ENCODE measurements around the gene PLSCR1.

The PLSCR1 gene, protein sequence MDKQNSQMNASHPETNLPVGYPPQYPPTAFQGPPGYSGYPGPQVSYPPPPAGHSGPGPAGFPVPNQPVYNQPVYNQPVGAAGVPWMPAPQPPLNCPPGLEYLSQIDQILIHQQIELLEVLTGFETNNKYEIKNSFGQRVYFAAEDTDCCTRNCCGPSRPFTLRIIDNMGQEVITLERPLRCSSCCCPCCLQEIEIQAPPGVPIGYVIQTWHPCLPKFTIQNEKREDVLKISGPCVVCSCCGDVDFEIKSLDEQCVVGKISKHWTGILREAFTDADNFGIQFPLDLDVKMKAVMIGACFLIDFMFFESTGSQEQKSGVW
- 28.9 to 540 (median 108) reads per million in 18 experiments for total RNA-seq

DNA sequence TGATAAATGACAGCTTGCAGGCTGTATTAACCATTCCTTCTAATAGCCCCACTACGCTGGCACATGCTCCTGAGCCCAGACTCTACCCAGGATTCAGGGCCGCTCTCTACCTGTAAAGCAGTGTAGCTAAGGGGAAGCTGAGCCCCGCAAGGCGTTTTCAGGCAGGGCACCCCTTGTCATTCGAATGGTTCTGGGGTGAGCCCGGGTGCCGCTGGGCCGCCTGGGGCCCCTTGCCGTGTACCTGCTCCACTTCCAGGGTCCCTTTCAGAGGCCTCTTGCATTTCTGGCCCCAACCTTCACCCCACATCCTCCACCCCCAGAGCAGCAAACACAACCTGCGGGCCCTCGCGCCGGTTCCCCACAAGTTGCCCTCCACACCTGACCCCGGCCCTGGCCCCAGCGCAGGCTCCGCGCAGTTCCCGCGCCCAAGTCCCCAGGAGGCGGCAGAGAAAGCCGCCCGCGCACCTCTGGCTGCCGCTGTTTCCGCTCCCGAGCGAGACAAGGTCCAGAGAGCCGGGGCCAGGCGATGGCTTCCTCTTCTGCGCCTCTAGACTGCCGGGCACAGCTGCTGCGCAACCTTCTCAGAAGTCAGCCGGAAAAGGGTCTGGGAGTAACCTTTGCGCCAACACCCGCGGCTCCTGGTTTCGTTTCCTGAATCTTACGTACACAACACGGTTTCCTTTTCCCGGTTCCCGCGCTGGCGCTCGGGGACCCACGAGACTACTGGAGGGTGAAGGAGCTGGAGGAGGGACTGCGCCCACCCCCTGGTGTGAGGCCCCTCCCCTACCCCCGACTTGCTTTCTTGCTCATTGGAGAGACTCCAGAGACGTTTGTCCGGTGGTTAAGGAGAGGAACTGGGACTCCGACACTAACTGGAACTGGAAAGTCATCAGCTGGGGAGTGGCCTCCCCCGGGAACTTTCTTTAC is at the start of gene PLSCR1:
TSS of gene PLSCR1 (minus strand) at position 606 of the 927 bp plus-strand sequence. CDS start 8,055 bp downstream, outside the sequence.
- DNase-seq = peak; percentile 99 to 100

DNA sequence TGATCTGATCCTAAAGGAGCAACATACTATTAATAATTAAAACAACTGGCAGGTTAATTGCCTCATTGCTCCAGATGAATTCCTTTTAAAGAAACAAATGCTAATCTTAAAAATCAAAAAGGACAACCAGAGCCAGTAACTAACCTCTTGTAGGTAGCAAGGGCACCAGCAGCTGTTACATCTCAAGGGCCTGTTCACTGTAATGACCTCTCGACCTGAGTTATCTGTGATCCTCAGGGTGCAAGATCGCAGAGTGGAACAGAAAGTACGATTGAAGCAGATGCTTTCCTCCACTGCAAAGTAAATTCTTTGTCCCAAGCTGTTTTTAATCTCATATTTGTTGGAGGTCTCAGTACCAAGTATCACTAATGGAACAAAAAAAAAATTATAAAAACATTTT is 49.4 kb upstream of the PLSCR1 start:
- DNase-seq = no peak

DNA sequence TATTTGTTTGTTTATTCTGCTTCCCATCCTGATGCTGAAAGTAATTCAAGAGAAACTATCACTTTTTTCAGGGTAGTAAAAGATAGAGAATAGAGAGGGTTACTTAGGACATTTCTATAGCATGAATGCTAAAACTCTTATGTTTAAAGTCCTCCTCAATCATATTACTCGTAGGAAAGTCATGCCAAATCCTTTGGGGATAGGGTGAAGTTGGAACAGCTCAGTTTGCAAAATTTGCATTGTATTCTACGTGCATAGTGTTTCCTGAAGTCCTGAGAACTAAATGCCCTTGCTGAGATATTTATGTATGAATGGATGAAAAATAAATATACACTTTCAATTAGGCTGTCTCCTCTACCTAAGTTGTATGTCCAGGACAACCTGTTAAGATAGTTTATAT is 46.1 kb upstream of the PLSCR1 start:
- no peak for DNase-seq

DNA sequence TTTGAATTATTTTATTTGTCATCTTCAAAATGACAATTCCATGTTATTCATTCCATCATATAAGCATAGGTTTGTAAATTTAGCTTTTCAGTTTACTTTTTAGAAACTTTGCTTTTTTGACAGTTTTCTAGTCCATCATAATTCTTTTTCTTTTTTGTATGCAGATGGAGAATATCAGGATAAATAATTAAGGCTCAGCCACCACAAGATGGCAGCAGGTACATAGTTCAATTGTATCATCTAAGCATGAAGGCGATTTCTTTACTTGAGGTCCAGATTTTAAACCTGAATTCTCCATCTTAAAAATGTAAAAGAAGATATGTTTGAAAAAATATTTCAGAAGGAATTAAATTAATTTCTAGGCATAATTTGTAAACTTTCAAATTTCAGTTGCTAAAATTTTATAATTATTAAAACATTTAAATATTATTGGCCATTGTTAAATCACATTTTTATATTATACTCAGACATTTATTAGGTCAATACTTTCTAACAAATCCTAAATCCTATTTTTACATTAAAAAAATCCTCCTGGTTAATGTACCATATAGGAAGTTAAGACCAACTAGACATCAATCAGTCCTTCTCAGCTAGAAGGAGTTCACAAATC is 45.6 kb upstream of the PLSCR1 start:
- peak; percentile 43 to 48 for DNase-seq

DNA sequence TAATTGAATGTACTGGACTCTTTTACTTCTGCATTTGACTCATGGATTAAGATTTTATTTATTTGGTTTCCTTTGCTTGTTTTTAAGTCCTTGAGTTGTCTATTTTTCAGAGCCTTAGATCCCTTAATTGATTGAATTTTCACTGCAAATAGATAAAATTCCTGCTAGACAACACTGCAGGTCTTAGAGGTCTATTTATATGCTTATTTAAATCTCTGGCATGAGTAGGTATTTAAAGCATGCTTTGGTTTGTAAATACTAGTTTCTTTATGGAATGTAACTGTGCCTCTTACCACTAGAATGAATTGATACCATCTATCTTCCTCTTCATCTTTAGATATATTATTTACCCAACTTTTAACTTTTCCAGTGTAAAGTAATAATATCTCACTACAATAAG is 40.7 kb upstream of the PLSCR1 start:
- DNase-seq = no peak

DNA sequence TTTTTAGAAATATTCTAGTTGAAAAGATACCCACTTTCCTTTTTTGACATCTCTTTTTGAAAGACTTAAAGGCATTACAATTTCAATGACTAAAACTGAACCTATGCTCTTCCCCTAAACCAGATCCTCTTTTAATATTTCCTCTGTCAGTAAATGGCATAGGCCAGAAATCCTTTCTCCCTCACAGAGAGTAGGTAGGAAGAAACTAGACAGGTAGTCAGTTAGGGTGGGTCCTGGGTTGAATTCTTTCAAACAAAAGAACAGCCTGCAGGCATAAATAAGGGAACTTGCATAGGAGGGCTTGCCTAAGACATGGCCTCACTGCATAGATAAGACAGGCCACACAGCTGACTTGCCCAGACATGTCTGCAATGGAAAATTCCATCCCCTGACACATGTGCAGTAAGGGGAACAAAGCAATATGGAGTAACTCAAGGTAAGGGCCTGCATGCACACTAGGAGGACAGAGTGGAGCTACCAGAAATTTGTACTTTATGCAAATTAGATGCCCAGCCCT is 37.6 kb upstream of the PLSCR1 start:
- DNase-seq = peak; percentile 56 to 74

DNA sequence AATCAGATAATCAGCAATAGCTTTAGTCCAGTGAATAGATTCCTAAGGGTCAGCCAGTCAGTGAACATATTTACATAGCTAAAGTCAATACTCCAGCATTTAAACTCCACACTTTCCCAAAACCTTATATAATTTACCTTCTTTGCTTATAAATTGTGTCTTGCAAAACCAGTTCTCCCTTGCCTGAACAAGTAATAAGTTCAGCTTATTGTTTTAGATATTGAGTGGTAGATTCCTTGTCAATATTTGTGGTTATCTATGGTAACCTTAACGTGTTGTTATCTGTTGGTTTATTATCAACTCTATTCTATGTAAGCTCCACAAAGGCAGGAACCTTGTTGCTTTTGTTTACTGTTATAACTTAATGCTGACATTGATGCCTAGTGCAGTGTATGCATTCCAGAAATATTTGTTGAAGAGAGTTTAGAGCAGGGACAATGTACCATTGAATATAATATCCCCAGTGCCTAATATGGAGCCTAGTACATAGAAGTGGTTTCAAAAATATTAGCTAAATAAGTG is 36.7 kb upstream of the PLSCR1 start:
- no peak for DNase-seq

DNA sequence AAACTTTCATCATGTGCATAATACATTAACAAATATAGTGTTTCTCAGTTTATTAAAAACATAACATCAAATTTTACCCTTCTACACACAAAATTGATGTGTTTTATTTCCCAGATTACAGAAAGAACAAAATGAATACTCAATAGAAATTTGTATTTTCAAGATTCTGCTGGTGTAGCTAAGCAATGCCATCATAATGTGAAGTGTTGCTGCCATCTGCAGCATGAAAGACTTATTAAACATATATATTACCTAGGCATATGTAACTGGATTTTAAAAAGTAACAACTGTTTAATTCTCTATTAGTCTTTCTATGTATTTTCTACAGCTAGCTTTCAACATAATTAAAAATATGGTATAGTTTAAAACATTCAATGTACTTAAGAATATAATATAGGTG is 33.3 kb upstream of the PLSCR1 start:
- peak; percentile 63 to 78 for DNase-seq

DNA sequence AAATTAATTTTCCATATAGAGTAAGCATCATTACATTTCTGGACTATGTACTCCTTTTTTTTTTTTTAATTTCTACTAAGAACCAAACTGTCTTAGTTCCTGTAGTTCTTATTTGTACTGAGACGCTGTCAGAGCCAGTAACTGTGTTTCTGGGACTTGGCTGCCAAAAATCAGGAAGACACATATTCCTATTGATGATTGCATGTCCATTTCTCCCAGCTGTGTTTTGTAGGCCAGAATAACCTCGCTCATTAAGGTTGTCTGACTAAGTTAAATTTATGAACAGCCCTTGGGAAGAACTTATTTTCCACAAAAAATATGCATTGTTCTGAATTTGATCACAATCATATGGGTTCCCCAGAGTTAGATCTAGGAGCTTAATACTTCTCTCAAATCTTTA is 31.2 kb upstream of the PLSCR1 start:
- no peak for DNase-seq

DNA sequence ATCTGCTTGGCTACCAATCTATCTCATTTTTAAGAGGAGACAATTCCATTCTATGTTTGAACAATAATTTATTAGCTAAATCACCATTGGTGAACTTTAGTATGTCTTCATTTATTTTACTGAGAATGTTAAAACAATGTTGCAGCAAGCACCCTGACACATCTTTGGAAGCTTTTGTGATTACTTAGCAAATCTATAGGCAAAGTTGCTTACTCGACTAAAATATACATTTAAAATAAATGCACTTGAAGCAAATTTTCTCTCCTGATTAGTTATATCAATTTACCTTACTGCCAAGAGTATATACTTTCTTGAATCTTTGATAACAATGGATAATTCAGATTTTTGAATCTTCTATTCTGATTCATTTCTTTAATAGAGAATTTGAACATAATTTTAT is 29.8 kb upstream of the PLSCR1 start:
- DNase-seq = no peak

DNA sequence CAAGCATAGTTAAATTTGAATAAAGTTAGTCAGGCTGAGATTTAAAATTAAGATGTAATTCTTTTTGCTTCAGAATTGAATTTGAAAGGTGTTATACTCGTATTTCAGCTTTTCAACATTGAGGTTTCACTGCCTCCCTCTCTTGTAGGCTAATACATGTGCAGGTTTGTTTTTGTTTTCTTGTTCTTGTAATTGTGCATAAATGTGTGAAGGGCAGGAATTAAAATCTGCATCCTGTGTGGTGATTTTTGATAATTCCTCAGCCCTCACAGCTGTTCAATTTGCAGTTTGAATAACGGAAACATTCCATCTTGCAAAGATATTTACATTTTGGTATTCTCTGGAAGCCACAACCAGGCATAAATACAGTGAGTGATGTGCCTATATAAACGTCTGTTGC is 24.9 kb upstream of the PLSCR1 start:
- DNase-seq = no peak

DNA sequence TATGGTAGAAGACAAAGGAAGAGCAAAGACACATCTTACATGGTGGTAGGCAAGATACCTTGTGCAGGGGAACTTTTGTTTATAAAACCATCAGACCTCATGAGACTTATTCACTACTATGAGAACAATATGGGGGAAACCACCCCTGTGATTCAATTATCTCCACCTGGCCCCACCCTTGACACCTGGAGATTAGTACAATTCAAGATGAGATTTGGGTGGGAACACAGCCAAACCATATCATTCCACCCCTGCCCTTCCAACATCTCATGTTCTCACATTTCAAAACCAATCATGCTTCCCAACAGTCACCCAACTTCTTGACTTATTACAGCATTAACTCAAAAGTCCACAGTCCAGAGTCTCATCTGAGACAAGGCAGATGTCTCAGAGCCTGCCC is 21.7 kb upstream of the PLSCR1 start:
- no peak for DNase-seq

DNA sequence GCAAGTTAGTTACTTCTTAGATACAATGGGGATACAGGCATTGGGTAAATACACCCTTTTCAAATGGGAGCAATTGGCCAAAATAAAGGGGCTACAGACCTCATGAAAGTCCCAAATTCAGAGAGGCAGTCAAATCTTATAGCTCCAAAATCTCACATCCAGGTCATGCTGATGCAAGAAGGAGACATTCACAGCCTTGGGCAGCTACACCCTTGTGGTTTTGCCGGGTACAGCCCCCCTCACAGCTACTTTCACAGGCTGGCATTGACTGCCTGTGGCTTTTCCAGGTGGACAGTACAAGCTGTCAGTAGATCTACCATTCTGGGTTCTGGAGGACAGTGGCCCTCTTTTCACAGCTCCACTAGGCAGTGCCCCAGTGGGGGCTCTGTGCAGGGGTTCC is 17.5 kb upstream of the PLSCR1 start:
- no peak for DNase-seq

DNA sequence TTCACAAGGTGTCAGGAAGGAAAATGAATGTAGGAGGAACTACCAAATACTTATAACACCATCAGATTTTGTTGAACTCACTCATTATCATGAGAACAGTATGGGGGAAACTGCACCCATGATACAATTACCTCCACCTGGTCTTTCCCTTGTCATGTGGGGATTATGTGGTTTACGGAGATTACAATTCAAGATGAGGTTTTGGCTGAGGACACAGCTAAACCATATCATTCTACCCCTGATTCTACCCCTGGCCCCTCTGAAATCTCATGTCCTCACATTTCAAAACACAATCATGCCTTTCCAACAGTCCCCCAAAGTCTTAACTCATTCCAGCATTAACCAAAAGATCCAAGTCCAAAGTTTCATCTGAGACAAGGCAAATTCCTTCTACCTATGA is 17.1 kb upstream of the PLSCR1 start:
- no peak for DNase-seq

DNA sequence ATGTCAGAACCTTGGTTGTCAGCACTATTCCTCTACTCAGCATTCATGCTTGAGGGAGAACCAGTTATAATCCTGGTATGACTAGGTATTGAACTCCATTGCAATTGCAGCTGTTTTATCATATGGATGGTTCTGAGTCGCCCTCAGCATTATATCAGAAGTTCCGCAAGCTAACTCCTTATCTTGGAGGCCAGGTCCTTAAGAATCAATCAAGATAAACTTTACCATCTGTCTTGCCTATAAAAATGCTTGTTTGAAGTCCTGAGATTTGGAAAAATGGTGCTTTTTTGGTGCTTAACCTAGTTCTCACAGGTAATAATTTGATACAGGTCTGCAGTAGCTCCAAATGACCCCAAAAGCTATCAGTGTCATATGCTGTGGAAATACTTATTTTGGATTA is 16.3 kb upstream of the PLSCR1 start:
- no peak for DNase-seq

DNA sequence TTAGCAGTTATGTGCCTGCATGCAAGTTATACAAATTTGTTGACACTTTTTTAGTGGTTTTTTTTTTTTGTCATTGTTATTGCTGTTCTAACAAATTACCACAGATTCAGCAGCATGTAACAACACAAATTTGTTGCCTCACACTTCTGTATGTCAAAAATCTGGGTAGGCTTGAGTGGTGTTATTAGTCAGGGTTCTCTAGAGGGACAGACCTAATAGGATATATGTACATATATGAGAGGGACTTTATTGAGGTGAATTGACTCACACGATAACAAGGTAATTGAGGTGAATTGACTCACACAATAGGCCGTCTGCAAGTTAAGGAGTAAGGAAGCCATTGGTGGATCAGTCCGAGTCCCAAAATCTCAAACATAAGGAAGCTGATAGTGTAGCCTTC is 15.0 kb upstream of the PLSCR1 start:
- no peak for DNase-seq

DNA sequence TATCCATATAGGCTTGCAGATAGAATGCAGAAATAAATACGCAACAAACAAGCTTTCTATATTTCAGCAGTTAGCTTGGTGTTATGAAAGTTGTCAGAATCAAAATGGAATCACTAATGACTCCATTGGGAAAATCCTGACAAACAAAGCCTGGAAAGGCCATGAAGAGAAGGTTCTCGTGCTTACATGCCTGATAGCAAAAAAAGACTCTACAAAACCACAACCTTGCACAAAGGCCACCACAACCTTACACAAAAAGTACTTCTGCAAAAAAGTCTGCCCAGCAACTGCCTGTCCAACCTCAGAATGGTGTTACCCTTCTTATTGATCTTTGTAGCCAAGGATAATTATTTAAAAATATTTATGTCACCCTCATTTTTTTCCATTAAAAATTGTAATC is 14.4 kb upstream of the PLSCR1 start:
- DNase-seq = peak; percentile 71 to 75

DNA sequence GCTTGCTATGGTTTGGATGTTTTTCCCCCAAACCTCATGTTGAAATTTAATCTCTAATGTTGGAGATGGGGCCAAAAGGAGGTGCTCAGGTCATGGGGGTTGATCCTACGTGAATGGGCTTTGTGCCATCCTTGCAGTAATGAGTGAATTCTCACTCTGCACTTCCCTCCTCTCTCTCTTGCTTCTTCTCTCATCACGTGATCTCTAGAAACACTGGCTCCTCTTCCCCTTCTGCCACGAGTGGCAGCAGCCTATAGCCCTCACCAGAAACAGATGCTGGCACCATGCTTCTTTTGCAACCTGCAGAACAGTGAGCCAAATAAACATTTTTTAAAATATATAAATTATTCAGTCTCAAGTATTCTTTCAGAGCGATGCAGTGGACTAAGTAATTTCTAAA is 13.3 kb upstream of the PLSCR1 start:
- DNase-seq = peak; percentile 38 to 59

DNA sequence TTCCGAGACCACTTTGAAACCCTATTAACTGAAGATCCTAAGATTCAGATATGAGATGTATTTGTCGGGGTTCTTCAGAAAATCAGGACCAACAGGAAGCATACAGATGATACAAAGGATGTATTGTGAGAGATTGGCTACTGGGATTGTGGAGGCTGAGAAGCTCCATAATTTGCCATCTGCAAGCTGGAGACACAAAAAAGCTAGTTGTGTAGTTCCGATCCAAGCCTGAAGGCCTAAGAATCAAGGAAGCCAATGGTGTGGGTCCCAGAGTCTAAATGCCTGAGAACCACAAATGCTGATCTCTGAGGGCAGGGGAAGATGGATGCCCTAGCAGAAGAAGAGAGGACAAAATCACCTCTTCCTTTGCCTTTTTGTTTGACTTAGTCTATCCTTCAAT is 10.9 kb upstream of the PLSCR1 start:
- no peak for DNase-seq

DNA sequence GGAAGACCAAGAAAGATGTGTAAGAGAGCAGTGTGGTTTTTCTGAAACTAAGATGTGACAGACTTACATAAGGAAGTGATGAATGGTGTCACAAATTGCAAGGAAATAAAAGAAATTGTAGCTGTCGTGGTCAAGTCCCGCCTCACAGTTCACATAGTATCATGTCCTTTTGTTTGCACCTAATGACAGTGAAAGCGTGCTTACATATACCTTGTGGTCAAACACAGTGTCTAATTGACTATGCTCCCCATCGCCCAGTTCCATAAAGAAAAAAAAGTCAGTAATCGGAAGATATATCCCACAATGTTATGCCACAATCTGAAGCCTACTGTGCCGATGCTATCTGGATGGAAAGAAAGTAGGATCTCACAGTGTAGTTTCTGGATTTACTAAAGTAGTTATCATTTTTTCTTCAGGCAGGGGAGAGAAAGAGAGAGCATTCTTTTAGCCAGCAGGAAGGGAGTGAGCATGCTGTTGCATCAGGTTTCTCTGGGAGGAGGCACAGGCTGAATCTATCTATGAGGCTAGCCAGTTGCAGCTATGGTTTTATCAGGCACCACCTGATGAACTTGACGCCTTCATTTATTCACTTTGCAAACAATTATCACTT is 9.8 kb upstream of the PLSCR1 start:
- peak; percentile 8 to 39 for DNase-seq

DNA sequence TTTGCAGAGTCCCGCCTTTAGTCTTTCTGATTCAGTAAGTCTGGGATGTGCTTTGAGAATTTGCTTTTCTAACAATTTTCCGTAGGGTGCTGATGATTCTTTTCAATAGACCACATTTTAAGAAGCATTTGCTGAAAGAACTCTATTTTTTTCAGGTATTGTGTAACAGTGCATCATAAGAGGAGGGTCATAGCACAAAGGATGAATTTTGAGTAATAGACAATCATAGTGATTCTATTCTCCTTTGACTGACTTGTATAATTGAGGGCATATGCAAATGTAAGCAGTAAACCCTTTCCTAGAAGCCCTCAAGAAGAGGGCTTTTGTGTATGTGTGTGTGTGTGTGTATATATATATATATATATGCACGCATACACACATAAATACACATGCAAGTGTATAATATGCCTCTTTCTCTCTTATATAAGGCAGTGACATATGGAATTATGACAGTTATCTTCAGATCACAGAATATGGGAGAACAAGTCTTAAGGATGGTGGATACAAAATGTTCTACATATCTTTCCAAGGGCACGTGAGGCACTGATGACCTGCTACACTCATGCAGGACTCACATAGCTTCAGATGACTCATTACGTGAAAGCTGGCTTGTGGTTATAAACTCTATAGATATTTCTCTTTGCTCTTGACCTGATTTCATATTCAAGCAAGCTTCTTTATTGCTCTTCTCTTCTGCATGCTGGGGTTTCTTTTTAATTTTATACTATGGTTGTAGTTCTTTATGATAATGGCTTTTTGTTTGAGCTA is 6.5 kb upstream of the PLSCR1 start:
- DNase-seq = peak; percentile 46 to 50

Data from inflammatory macrophage (primary cell).